CD4-positive, alpha-beta memory T cell (primary cell): ENCODE results near the gene ATP13A3. TPM values are rescaled to one million over a fixed set of nuclear protein-coding genes. Genes with fewer than 3 reads are reported as not detected.

Source experiments
- CTCF ChIA-PET: fragments of 350-600 bp; sonication (Branson Sonifier 250); formaldehyde crosslinking; loops from one replicate; lab custom pipeline; 2021; ENCODE audit warnings: inconsistent platforms; ENCODE audit not compliant: partially characterized antibody; lab: Charles Lee
- POLR2A ChIA-PET: fragments of 350-600 bp; sonication (Branson Sonifier 250); formaldehyde crosslinking; loops from one replicate; lab custom pipeline; 2021; ENCODE audit not compliant: partially characterized antibody; lab: Charles Lee
- DNase-seq, 5 donors: peaks; one replicate each; pipeline versions ENCODE4 v3.0.0 to v3.0.0-alpha.2; 2020 to 2022; ENCODE audit warnings: mixed read lengths in 1 of 5
- H3K27ac ChIP-seq: one replicate; pipeline ENCODE4 v1.7.0; 2013; ENCODE audit warnings: low read depth, low read length
- H3K27me3 ChIP-seq: 2 replicates; pipeline ENCODE4 v1.7.0; 2013; ENCODE audit warnings: mild to moderate bottlenecking, low read length, moderate library complexity; ENCODE audit not compliant: insufficient read depth
- H3K36me3 ChIP-seq: 2 replicates; pipeline ENCODE4 v1.7.0; 2013; ENCODE audit warnings: mild to moderate bottlenecking, low read length, moderate library complexity; ENCODE audit not compliant: insufficient read depth
- H3K4me1 ChIP-seq: 2 replicates; pipeline ENCODE4 v1.7.0; 2013; ENCODE audit warnings: mild to moderate bottlenecking, low read length, moderate library complexity; ENCODE audit not compliant: insufficient read depth
- H3K4me3 ChIP-seq, 2 donors: one replicate each; pipeline ENCODE4 v1.7.0; 2013; ENCODE audit warnings: low read length in 2 of 2, mild to moderate bottlenecking in 1 of 2
- H3K9me3 ChIP-seq, 2 donors: one replicate each; pipeline ENCODE4 v1.7.0; 2013; ENCODE audit warnings: low read length in 2 of 2, control low read depth in 1 of 2; ENCODE audit not compliant: control insufficient read depth in 1 of 2
- H3K27ac Mint-ChIP-seq, 7 donors: one replicate each; pipeline ENCODE4 v1.8.0; 2020 to 2021; ENCODE audit warnings: mixed read lengths in 7 of 7, mild to moderate bottlenecking in 6 of 7, inconsistent platforms in 3 of 7, moderate library complexity in 3 of 7
- H3K27me3 Mint-ChIP-seq, 2 donors: one replicate each; pipeline ENCODE4 v1.8.0; 2020 to 2021; ENCODE audit warnings: mixed read lengths in 2 of 2
- H3K36me3 Mint-ChIP-seq, 2 donors: one replicate each; pipeline ENCODE4 v1.8.0; 2020 to 2021; ENCODE audit warnings: mixed read lengths in 2 of 2, inconsistent platforms in 1 of 2, mild to moderate bottlenecking in 1 of 2
- H3K4me1 Mint-ChIP-seq, 4 donors: one replicate each; pipeline ENCODE4 v1.8.0; 2020 to 2021; ENCODE audit warnings: mixed read lengths in 4 of 4, mild to moderate bottlenecking in 1 of 4
- H3K4me3 Mint-ChIP-seq, 8 donors: one replicate each; pipeline ENCODE4 v1.8.0; 2020 to 2021; ENCODE audit warnings: mixed read lengths in 8 of 8, mild to moderate bottlenecking in 7 of 8, moderate library complexity in 6 of 8, inconsistent platforms in 3 of 8
- H3K9me3 Mint-ChIP-seq, 8 donors: one replicate each; pipeline ENCODE4 v1.8.0; 2020 to 2021; ENCODE audit warnings: mixed read lengths in 8 of 8, mild to moderate bottlenecking in 5 of 8, inconsistent platforms in 3 of 8, moderate library complexity in 1 of 8
- intact Hi-C: fragments of 100-400 bp; cut with micrococcal nuclease; formaldehyde crosslinking; loops from one replicate; pipeline ENCODE4 v1.15.1; 2023
- polyA plus RNA-seq, 2 donors: library from polyadenylated mRNA; unstranded; fragments of 300-500 nt; fragmentation: Illumina TruSeq; gene quantifications; one replicate each; pipeline ENCODE4 v1.2.3, GENCODE V29; 2021
- total RNA-seq, 2 experiments: library from RNA; stranded (reverse); gene quantifications; one replicate each; pipeline ENCODE4 v1.2.3, GENCODE V29; 2021

ATP13A3 gene
- total and polyA plus RNA-seq, 4 experiments from 2014 or later: 6.7 to 62.7 (median 36.0) TPM

DNA sequence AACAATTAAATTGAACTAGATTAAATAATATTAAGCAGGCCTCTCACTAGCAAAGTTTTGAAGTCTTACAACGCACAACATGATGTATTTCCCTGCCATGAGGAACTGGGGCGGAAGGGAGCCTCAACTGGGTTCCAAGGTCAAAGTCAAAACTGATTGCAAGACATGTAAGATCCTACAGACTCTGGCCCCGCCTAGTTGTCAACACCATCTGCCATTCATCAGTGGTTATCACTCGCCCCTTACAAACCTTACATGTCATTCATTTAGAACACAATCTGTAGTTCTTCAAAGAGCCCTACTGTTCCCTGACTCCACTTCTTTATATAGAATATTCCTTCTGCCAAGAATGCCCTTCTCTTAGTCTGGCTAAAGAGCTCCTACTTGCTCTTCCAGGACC lies 10.0 kb downstream of the ATP13A3 start:
- peaks cover 12 to 28% (median 17%) of the 10 kb centered on the region in 4 donors for H3K4me1 Mint-ChIP-seq
- DNase-seq: no peak
- intact Hi-C loops: no loop called here
- CTCF ChIA-PET: interaction anchor here (1.3 to 9.4 kb wide), 5 partner anchors 8 to 117 kb away, joined by 3 to 133 read pairs (median 25); no protein-coding TSS in a partner anchor
- H3K9me3 Mint-ChIP-seq: no peaks in the 10 kb centered on the region
- Histone ChIP-seq H3K4me1 (peaks cover 40% of the 10 kb centered on the region), H3K27ac (no peak overlapping the region), H3K27me3 (no peaks in the 10 kb centered on the region), H3K9me3 (no peaks in the 10 kb centered on the region), H3K36me3 (no peaks in the 10 kb centered on the region), H3K4me3 (no peak overlapping the region)
- no peak overlapping the region for H3K4me3 Mint-ChIP-seq
- H3K27me3 Mint-ChIP-seq: no peaks in the 10 kb centered on the region
- peaks cover 0 to 5% of the 10 kb centered on the region in 2 donors for H3K36me3 Mint-ChIP-seq
- POLR2A ChIA-PET: interaction anchor here (1.6 to 2.1 kb wide), 2 partner anchors 9 to 107 kb away, joined by 7 to 9 read pairs; no protein-coding TSS in a partner anchor
- no peak overlapping the region for H3K27ac Mint-ChIP-seq

DNA sequence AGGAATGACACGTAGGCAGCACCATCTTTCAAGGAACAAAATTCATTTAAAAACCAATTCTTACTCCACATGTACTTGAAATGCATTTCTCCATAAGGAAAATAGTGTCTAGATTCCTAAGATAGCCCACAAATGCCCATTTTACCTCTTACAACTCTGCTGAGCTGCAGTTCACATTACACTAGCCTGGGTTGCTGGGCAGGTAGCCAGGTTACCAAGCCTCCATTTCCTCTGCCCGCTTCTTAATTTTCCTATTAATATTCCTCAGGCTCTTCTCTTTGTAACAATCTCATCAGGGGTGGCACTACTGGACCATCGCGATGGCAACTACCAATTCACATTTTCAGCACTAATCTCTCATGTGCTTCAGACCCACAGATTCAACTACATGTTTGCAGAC lies 10.8 kb downstream of the ATP13A3 start:
- no peak overlapping the region for H3K27ac ChIP-seq
- no peak overlapping the region for H3K4me3 Mint-ChIP-seq
- POLR2A ChIA-PET: interaction anchor here (1.6 to 2.1 kb wide), 2 partner anchors 10 to 108 kb away, joined by 7 to 9 read pairs; no protein-coding TSS in a partner anchor
- DNase-seq: no peak
- H3K27ac Mint-ChIP-seq: peak overlapping the region in 1 of 7 donors; percentile 72
- H3K36me3 ChIP-seq: no peaks in the 10 kb centered on the region
- intact Hi-C loops: no loop called here
- H3K4me1 Mint-ChIP-seq: peaks cover 12 to 23% (median 14%) of the 10 kb centered on the region in 4 donors
- no peaks in the 10 kb centered on the region for H3K27me3 Mint-ChIP-seq
- H3K9me3 ChIP-seq: no peaks in the 10 kb centered on the region
- peaks cover 0 to 4% of the 10 kb centered on the region in 2 donors for H3K36me3 Mint-ChIP-seq
- CTCF ChIA-PET: interaction anchor here (1.9 to 9.4 kb wide), 4 partner anchors 9 to 118 kb away, joined by 4 to 133 read pairs (median 54); no protein-coding TSS in a partner anchor
- H3K4me1 ChIP-seq: peaks cover 33% of the 10 kb centered on the region
- H3K9me3 Mint-ChIP-seq: no peaks in the 10 kb centered on the region
- no peak overlapping the region for H3K4me3 ChIP-seq
- H3K27me3 ChIP-seq: no peaks in the 10 kb centered on the region

DNA sequence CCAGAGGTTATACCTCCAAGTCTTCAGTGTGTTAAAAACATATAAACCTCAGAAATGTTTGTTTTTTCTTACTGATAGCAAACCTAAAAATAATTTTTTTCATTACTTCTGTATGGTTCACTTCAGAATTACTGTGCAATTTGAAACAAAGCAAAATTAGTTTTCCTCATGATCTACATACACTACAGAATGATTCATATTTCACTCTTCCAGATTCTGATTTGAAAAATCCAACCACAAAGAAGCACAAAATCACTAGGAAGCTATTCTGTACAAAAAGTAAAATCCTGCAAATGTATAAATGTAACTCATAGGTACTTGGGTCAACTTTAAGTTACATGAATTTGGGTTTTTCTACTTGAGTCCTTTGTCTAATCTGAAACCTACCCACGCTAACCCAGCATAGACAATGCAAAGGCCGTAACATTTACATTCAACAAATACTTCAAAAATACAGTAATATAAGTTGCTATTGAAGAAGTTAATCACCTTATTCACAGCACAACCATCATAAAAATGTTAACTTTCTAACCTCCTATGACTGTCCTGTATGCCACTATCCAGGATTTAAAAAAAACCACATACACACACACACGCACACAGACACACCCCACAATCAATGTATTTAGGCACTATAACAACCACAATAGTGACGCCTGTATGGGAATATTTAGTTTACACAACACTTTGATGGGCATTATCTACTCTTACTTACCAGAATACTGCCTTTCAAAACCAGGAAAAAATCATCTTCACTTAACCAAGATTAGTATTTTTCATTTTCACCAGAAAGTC lies 11.5 kb downstream of the ATP13A3 start:
- Mint-ChIP-seq H3K36me3 (peaks cover 0 to 4% of the 10 kb centered on the region in 2 donors), H3K9me3 (no peaks in the 10 kb centered on the region), H3K4me1 (peaks cover 12 to 19% (median 14%) of the 10 kb centered on the region in 4 donors), H3K4me3 (no peak overlapping the region), H3K27me3 (no peaks in the 10 kb centered on the region), H3K27ac (peak overlapping the region in 3 of 7 donors; percentile 30 to 72 (median 36))
- H3K27ac ChIP-seq: no peak overlapping the region
- H3K4me3 ChIP-seq: no peak overlapping the region
- H3K9me3 ChIP-seq: no peaks in the 10 kb centered on the region
- H3K27me3 ChIP-seq: no peaks in the 10 kb centered on the region
- peaks cover 33% of the 10 kb centered on the region for H3K4me1 ChIP-seq
- ChIA-PET CTCF (interaction anchor here (1.0 to 9.4 kb wide), 6 partner anchors 9 to 119 kb away, joined by 3 to 133 read pairs (median 14); no protein-coding TSS in a partner anchor), POLR2A (interaction anchor here (1.6 kb wide), 1 partner anchor 108 kb away, joined by 7 read pairs; no protein-coding TSS in a partner anchor)
- intact Hi-C loops: no loop called here
- no peaks in the 10 kb centered on the region for H3K36me3 ChIP-seq
- no peak for DNase-seq

DNA sequence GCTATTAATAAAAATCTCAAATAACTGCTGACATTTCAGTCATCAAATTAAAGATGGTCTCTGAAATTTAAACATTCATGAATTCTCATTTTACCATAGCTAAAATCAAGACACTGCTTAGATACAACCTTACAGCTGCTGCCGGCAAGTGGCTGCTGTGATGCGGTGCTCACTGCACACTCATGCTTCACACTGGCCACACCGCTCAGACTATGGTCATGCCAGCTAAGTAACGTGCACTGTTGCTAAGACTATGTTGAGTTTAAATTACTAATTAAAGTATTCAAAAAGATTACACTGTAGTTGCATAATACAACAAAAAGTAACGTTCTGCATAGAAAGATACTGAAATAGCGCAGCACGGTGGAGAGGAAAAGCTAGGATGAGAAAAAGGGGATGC lies 12.1 kb downstream of the ATP13A3 start:
- H3K36me3 ChIP-seq: no peaks in the 10 kb centered on the region
- no peaks in the 10 kb centered on the region for H3K9me3 ChIP-seq
- Mint-ChIP-seq H3K4me1 (peaks cover 6 to 14% (median 9%) of the 10 kb centered on the region in 4 donors), H3K27me3 (no peaks in the 10 kb centered on the region), H3K36me3 (peaks cover 0 to 2% of the 10 kb centered on the region in 2 donors), H3K9me3 (no peaks in the 10 kb centered on the region), H3K27ac (peak overlapping the region in 2 of 7 donors; percentile 24 to 67), H3K4me3 (no peak overlapping the region)
- H3K27me3 ChIP-seq: no peaks in the 10 kb centered on the region
- no peak overlapping the region for H3K27ac ChIP-seq
- DNase-seq: no peak
- ChIA-PET CTCF (interaction anchor here (0.8 to 9.4 kb wide), 10 partner anchors 10 to 159 kb away, joined by 3 to 133 read pairs (median 3); partner anchors contain the start of gene TMEM44), POLR2A (interaction anchor here (1.6 kb wide), 1 partner anchor 11 kb away, joined by 3 read pairs; no protein-coding TSS in a partner anchor)
- no peak overlapping the region for H3K4me3 ChIP-seq
- H3K4me1 ChIP-seq: peaks cover 33% of the 10 kb centered on the region
- intact Hi-C loops: no loop called here

DNA sequence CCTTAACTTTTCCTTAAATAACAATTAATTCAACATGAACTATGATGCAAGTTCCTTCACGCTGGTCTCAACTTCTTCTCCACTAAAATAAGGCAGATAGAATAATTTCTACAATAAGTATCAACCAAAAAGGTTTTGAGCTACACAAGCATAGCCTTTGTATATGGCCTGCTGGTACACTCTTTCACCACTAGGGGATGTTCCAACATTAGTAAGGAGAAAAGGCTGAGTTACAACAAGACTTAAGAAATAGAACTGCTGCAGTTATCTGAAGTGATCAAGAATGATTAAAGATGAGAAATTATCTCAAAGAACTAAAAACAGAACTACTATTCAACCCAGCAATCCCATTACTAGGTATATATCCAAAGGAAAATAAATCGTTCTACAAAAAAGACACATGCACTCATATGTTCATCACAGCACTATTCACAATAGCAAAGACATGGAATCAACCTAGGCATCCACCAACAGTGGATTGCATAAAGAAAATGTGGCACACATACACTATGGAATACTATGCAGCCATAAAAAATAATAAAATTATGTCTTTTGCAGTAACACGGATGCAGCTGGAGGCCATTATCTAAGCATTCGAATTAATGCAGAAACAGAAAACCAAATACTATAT lies 14.4 kb downstream of the ATP13A3 start:
- Histone ChIP-seq H3K4me1 (peaks cover 22% of the 10 kb centered on the region), H3K36me3 (no peaks in the 10 kb centered on the region), H3K9me3 (no peaks in the 10 kb centered on the region), H3K27ac (no peak overlapping the region), H3K27me3 (no peaks in the 10 kb centered on the region), H3K4me3 (no peak overlapping the region)
- ChIA-PET CTCF (interaction anchor here (0.7 to 9.4 kb wide), 30 partner anchors 9 to 215 kb away, joined by 3 to 133 read pairs (median 5); partner anchors contain the start of gene ATP13A3), POLR2A (interaction anchor here (1.0 to 1.8 kb wide), 3 partner anchors 13 to 122 kb away, joined by 3 to 6 read pairs (median 5); no protein-coding TSS in a partner anchor)
- peak; percentile 50 to 62 (median 57) for DNase-seq
- H3K27me3 Mint-ChIP-seq: no peaks in the 10 kb centered on the region
- H3K4me1 Mint-ChIP-seq: peaks cover 6 to 14% (median 7%) of the 10 kb centered on the region in 4 donors
- no peaks in the 10 kb centered on the region for H3K36me3 Mint-ChIP-seq
- intact Hi-C loops: loop anchor here (1.0 kb wide), 5 partner anchors 42 to 788 kb away; partner anchors contain the start of gene TMEM44
- H3K27ac Mint-ChIP-seq: peak overlapping the region in 1 of 7 donors; percentile 59
- H3K9me3 Mint-ChIP-seq: no peaks in the 10 kb centered on the region
- no peak overlapping the region for H3K4me3 Mint-ChIP-seq

DNA sequence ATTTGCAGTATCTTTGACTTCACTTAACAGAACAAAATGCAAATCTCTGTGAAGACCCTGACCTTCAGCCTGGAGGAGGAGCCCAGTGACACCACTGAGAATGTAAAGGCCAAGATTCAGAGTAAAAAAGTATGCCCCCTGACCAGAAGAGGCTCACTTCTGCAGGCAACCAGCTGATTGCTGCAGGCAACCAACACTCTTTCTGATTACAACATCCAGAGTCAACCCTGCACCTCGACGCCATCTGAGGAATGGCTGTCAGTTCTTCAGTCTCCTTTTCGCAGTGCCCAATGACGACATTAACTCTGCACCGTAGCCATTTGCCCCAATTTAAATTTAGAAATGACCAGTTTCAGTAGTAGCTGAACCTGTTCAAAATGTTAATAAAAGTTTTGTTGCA lies 14.9 kb downstream of the ATP13A3 start:
- H3K9me3 Mint-ChIP-seq: no peaks in the 10 kb centered on the region
- CTCF ChIA-PET: interaction anchor here (0.7 to 9.4 kb wide), 32 partner anchors 9 to 789 kb away, joined by 3 to 133 read pairs (median 5); partner anchors contain the start of gene ATP13A3
- no peak overlapping the region for H3K4me3 ChIP-seq
- POLR2A ChIA-PET: interaction anchor here (1.0 to 1.8 kb wide), 3 partner anchors 14 to 123 kb away, joined by 3 to 6 read pairs (median 5); no protein-coding TSS in a partner anchor
- no peaks in the 10 kb centered on the region for H3K36me3 ChIP-seq
- intact Hi-C loops: loop anchor here (1.0 kb wide), 5 partner anchors 42 to 788 kb away; partner anchors contain the start of gene TMEM44
- no peaks in the 10 kb centered on the region for H3K9me3 ChIP-seq
- no peaks in the 10 kb centered on the region for H3K27me3 ChIP-seq
- H3K27ac Mint-ChIP-seq: peak overlapping the region in 1 of 7 donors; percentile 59
- no peak overlapping the region for H3K4me3 Mint-ChIP-seq
- no peak overlapping the region for H3K27ac ChIP-seq
- DNase-seq: no peak
- H3K4me1 Mint-ChIP-seq: peaks cover 8 to 17% (median 9%) of the 10 kb centered on the region in 4 donors
- no peaks in the 10 kb centered on the region for H3K36me3 Mint-ChIP-seq
- H3K27me3 Mint-ChIP-seq: no peaks in the 10 kb centered on the region
- peaks cover 20% of the 10 kb centered on the region for H3K4me1 ChIP-seq
